GM18520 (cell line): ENCODE data around the gene CHST11.

Source experiments
- ATAC-seq: cut with Tn5 transposase; IDR thresholded peaks from one replicate; pipeline ENCODE4 v1.9.1; 2021; ENCODE audit not compliant: unreplicated experiment

CHST11 gene

DNA sequence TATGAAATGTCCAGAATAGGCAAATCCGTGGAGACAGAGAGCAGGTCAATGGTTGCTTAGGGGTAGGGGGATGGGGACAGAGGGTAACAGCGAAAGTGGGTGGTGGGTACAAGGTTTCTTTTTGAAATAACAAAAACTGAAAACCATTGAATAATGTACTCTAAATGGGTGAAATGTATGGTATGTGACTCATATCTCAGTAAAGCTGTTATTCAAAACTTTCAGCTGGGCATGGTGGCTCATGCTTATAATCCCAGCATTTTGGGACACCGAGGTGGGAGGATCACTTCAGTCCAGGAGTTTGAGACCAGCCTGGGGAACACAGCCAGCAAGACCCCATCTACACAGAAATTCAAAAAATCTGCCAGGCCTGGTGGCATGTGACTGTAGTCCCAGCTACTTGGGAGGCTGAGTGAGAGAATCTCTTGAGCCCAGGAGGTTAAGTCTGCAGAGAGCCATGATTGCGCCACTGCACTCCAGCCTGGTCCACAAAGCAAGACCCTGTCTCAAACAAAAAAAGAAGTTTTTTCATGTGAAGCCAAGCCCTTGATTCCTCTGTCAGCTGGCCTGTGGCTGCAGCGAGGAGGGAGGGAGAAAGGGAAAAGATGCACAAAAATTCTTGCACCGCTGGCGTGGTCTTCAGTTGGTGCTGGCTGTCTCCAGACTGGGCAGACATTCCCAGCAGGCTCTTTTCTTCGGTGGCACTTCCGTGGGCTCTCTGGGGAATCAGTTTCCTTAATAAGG is 253.1 kb downstream of the CHST11 start:
- no peak for ATAC-seq

DNA sequence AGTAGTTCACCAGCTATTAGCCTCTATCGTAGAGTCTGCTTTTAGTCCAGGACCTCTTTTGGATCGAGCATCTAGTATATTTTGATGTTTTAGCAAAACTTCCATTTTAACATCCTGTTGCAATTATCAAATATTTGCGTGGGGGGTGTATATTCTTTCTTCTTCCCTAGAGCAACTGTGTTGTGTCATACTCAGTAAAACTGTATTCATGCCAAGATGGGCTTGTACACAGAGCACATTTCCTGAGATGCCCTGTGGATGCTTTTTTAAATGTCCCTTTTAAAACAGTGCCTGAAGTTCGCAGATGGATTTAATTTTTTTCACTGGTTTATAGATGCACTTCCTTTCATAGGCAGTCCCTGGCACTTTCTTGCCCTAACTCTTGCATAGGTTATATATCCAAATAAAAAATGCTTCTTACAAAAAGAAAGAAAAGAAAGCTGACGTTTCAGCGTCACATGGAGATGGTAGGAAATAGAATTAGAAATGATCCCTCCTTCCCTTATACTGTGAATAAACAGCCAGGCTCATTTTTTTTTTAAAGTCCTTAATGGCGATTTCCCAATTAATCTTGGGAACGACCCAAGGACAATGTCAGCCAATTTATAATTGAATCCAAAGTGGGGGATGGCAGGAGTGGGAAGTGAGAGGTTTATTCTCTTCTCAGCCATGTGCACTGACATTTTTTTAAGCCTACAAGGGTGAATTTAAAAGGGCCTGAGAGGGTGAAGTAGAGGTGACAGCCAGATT is 254.4 kb downstream of the CHST11 start:
- ATAC-seq = no peak

- no peak for ATAC-seq
Measured at GRCh38 chr12:104712477-104712876, 255.7 kb downstream of the CHST11 start.

GRCh38 chr12:104712968-104713367 is 256.2 kb downstream of the CHST11 start:
- no peak for ATAC-seq

GRCh38 chr12:104713444-104713843 is 256.7 kb downstream of the CHST11 start:
- no peak for ATAC-seq

DNA sequence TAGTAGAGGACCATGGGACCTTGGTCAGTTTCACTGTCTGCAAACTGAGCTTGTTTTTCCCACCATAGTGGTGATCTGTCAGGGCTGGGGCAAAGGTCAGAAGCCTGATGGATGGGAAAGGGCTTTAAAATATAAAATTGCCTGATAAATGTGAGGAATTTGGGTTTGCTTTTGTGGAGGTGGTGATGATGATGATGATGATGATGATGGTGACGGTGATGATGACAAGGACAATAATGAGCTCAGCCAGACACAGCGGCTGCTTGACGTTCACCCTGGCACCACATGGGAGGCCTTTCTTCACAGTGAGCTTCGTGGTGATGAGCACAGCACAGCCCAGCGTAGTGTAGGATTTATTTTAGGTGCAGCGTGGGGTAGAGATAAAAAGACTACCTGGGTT is 257.6 kb downstream of the CHST11 start:
- no peak for ATAC-seq

DNA sequence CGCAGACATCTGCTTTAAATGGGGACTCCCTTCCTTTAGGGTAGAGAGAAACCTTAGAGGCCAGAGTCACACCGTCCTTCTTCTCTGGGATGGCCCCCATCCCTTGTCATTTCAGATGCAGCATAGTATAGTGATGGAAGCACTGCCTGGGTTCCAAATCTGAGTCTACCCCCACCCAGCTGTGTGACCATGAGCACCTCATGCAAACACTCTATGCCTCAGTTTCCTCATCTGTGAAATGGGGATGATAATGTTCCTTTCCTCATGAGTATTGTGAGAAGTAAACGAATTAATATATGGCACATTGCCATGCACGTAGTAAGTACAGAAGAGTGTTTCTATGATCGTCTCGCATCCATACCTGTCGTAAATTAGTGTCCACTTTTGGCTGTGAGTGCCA is 259.4 kb downstream of the CHST11 start:
- ATAC-seq = no peak

- no peak for ATAC-seq
Measured at GRCh38 chr12:104718304-104718929, 261.7 kb downstream of the CHST11 start.

DNA sequence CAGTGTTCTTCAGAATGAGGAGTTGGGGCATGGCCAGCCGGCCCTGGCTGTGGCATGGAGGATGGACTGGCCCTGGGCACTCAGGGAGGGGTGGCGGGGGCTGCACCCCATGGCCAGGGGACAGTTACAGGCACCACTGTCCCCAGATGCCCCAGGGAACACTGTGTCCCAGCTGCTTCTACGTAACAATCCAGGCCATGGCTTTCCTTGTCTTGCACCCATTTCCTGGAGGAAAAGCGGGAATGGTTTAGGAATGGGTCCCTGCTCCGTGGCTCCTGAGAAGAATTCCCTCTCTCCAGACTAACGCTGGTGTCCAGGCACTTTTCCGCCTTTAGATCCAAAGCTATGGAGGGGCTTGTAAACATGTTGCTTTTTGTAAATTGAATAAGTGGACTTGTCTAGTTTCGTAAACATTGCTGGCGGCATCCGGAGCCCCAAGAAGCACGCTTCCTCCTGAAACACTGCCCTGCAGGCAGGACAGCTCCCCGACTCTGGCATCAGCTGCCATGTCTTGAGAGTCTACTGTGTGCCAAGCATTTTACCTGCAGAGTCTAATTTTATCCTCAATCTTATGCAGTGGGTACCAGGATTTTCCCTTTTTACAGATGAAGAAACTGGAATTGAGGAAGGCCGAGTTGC is 263.1 kb downstream of the CHST11 start:
- no peak for ATAC-seq

GRCh38 chr12:104720339-104721038 is 263.7 kb downstream of the CHST11 start:
- no peak for ATAC-seq

DNA sequence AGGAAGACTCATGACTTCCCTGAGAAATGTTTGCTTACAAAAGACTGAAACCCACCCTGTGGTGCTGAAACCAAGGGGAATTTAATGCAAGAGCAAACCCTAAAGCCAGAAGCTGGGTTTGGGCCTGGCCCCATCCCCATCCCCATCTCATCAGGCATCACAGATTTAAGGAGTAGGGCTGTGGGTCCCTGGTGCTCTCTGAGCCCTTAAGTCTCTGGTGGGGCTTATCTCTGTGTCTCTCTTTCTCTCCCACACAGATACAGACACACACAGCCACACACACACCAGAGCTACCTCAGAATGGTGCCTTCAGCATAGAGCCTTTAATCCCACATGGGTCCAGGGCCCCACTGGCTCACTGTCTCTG is 264.3 kb downstream of the CHST11 start:
- no peak for ATAC-seq

DNA sequence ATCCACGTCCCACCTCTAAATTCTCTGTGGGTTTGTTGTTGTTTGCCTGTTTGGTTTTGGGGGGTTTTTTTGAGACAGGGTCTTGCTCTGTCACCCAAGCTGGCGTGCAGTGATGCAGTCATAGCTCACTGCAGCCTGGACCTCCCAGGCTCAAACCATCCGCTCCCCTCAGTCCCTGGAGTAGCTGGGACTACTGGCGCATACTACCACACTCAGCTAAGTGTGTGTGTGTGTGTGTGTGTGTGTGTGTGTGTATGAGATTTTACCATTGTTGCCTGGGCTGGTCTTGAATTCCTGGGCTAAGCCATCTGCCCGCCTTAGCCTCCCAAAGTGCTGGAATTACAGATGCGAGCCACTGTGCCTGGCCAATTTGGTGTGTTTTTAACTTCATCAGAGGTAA is 265.2 kb downstream of the CHST11 start:
- ATAC-seq = no peak

DNA sequence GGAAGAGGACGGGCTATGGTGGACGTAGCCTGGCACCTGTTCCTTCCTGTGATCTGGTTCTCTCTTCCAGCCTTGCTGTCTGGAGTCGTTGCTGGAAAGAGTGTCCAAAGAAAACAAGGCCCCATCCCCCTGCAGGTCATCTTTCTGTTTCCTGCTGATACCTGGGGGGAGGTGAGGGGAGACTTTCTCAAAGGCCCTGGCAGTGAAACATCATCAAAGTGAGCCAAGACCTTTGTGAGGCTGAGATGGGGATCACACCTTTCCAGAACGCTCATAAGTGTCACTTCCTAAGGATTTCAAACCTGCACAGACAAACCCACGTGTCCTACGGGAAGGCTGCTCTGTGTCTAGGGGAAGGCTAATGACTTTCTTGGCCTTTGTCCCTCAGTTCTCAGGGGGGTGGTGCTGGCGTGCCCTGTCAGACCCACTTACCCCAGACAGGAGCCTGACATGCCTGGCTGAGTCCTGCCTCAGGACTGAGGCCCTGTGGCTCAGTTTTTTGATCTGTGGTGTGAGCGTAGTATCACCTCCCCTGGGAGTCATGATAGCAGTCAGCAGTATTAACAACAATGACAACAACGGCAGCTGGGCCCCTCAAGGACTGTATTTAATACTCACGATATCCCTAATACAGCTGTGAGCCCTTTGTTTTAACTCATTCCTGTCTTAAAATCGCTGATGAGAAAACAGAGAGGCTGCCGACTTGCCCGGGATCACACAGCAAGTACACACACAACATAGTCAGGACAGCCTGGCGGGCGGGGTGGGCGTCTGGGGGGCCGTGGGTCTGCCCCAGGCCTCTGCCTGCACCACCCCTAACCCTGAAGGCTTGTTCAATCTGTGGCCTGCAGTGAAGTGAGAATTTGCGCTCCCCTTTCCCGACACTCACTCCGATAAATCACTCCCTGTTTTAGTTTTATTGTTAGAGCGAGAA is 266.1 kb downstream of the CHST11 start:
- ATAC-seq = no peak

DNA sequence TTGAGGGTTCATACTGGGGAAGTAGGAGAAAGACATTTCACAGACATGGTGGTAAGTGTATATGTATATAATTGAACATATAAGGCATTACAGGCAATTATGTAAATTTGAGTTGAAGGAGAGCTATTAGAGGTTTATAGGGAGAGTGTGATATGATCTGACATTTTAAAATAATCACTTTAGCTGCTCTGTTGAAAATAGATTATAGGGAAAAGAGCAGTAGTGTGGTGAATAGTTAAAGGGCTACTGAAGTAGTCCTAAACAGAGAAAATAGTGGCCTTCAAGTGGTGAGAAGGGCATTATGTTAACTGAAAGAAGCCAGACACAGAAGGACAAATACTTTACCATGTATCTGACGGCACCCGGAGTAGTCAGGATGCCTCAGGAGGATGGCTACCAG is 267.1 kb downstream of the CHST11 start:
- no peak for ATAC-seq

DNA sequence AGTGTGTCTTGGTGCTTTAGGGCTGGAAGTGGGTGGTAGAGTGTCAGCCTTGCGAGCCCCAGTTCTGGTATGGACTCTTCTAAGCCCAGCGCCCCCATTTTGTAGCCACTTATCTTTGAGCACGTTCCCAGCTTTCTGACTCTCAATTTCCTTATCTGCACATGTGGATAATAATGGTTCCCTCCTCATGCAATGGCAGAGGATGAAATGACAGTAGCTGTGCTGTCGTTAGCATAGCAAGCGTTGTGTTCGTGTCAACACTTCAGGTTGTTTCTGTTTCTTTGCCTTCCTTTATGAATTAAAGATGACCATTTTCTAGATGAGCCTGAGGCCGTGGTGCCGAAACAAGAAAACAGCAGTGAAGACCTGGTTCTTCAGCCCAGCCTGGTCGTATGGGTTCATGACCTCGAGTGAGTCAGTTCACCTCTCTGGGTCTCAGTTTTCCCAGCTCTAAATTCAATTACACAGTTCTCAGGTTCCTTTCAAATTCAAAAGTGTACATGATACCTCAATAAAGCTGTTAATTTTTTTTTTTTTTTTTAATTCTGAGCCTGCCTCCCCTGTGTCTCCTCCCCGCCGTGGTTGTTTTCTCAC is 268.3 kb downstream of the CHST11 start:
- ATAC-seq = no peak

- no peak for ATAC-seq
Measured at GRCh38 chr12:104725610-104726009, 268.9 kb downstream of the CHST11 start.

DNA sequence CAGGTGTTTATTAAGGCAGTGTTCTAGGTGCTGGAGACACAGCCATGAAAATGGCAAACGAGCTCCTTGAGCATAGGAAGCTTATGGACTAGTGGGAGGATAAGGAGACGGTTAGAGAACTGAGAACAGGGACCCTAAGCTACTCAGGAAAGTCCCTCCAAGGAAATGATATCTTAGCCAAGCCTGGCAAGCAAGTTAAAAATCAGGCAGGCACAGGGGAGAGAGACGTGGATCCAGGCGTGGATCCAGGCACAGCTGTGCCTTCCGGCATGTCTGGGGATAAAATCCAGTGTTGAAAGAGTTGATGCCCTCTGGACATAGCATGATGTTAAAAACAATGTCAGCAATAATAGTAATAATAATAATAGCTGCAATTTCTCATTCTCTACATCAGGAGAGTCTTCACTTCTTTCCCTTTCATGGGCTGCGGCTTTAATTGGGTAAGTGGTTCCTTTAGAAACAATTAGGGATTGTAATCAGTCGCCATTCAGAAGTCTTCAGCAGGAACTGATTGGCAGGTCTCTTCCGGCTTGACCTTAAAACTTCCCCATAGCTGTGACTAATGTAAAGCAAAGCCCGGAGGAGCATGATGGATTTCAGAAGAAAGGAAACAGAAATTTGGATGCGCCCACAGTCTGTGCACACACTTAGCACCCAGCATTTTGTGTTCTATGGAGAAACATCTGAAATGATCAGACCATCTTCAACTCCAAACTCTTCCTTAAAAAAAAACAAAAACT is 271.1 kb downstream of the CHST11 start:
- ATAC-seq = no peak

GRCh38 chr12:104729091-104729490 is 272.3 kb downstream of the CHST11 start:
- no peak for ATAC-seq
